Ureter (tissue), 1 donor: Measurements from ENCODE around the gene AMOTL2. TPM values are rescaled to one million over a fixed set of nuclear protein-coding genes. Genes with fewer than 3 reads are reported as not detected.

Experiments used
- DNase-seq: peaks from one replicate; pipeline ENCODE4 v3.0.0-alpha.2; 2020; ENCODE audit warnings: low spot score
- total RNA-seq: library from RNA; stranded (reverse); gene quantifications from one replicate; pipeline ENCODE4 v1.2.4, GENCODE V29; 2023
- donor health status: DM: yes; HTN: yes; CAD: no.

Gene AMOTL2
- total RNA-seq, 1 donor from 2014 or later, result 76.2 TPM

GRCh38 chr3:134378818-134379217 lies 4.6 kb upstream of the AMOTL2 start:
- no peak for DNase-seq

GRCh38 chr3:134378384-134378783 lies 4.1 kb upstream of the AMOTL2 start:
- DNase-seq, result no peak

GRCh38 chr3:134377896-134378295 lies 3.6 kb upstream of the AMOTL2 start:
- DNase-seq, result no peak

GRCh38 chr3:134376786-134377426 lies 2.7 kb upstream of the AMOTL2 start:
- DNase-seq, result no peak

DNA sequence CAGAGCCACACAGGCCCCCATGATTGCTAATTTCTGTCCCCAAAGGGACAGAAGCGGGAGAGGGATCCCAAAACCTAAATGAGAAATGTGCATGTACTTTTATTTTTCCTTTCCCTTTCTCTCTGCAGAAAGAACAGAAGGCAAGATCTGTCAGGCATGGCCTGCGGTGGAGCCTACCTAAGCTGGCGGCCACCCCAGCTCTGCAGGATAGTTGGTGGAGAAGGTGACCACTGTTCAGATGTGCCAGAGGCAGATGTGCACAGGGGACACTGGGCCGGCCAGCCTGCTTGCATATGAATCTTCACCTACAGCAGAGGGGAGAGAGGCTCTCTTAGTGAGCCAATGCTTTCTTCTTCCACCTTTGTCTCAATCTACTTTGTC lies 2.1 kb upstream of the AMOTL2 start:
- DNase-seq, result no peak

DNA sequence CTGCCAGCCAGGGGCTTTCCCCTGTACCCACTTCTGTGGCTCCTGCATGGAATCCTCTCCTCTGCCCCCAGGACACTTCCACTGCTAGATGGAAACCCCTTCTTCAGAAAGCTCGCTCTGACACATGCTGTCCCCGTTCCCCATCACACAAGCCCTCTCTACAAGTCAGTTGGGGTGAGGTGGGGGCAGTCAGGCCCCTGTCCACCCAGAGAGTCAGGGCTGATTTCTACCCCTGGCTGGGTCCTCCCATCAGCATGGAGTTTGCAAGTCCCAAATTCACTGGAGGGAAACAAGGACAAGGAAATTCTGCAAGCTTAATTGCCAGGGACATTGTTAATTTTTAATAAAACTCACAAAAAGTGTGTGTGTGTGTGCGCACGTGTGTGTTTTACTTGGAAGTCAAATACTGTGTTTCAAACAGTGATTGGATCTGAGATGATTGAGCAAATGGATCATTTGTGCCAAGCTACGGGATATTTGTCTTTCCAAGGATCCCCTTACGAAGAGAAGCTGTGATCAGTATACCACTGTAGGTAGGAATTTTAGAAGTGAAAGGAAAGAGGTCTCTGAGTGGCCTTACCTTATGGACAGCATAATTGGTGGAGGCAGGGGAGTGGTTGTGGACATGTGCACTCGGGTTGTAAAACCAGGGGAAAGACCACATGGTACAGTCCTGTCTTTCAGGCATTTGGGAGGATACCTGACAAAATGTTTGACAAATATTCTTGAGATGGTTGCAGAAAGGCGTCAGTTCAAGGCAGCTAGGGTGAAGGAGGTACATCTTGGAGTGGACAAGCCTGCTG lies 1.5 kb upstream of the AMOTL2 start:
- no peak for DNase-seq

GRCh38 chr3:134374791-134375581 lies 739 bp upstream of the AMOTL2 start:
- no peak for DNase-seq

DNA sequence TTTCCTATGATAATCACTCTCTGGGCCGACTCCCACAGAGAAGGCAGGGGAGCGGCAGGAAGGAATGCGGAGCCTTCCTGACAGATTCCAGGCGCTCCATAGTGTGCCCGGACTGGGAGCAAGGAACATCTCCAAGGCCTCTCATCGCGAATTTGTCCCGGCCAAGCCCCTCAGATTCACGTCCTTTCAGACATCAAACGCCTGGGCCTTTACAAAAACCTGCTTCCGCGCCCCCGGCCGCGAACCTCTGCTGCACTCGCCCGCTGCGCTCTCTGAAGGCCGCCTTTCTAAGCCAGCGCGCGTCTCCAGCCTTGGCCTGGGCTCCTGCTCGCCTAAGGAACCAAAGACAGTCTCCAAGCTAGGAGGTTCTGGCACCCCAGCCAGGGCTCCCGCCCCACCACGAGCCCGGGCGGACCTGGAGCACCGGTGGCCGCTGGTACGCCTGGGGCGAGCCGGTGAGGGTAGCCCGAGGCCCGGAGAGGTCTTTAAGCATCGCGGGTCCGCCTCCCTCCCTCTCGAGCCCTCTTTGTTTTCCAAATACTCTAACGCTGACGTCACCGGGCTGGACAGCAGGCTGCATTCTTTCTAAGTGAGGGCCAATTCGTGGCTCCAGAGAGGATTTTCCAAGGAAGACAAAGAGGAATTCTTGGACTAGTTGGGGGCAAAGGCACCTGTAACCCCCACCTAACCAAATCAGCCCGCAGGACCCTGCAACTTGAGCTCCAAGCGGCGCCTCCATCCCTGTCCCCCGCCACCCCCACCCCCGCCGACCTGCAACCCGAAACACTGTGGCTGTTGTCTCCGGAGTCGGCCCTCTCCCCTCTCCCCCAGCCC lies 759 bp downstream of the AMOTL2 start:
- peak; percentile 88 for DNase-seq

- DNase-seq, result no peak
Measured at GRCh38 chr3:134372396-134373270, 1.6 kb downstream of the AMOTL2 start.

DNA sequence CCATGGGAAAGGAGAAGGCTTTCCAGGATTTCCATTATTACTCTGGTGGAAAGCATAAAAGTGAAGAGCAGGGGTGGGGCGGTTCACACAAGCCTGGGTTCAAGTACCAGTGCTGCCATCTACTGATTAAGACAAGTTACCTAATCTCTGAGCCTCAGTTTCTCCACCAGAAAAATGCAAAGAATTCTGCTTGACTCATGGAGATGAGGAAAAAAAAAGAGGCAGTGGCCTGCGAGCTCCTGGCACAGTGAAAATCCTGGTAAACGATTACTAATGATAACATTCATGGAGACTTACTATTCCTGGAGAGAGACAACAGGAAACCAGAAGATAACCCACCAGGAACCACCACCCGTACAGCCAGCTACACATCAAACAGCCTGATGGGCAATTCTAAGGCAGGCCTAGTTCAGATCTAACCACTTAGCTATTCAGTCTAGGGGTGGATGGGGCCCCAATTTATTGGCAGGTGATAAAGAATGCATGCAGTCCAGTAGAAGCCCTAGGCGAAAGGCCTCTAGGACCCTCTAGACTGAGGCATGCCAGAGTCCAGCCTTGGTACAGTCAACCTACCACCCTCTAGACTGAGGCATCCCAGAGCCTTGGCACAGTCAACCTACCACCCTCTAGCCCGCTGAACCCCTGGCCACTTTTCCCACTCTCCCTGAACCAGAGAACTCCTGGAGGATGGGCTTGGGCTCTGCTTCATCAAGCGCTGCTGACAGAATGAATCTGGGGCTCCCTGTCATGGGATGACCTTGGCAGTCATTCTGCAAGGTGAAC lies 2.5 kb downstream of the AMOTL2 start:
- no peak for DNase-seq

- no peak for DNase-seq
Measured at GRCh38 chr3:134370611-134371531, 3.4 kb downstream of the AMOTL2 start.

GRCh38 chr3:134369861-134370596 lies 4.2 kb downstream of the AMOTL2 start:
- no peak for DNase-seq

- DNase-seq, result no peak
Measured at GRCh38 chr3:134369231-134369741, 5.0 kb downstream of the AMOTL2 start.

DNA sequence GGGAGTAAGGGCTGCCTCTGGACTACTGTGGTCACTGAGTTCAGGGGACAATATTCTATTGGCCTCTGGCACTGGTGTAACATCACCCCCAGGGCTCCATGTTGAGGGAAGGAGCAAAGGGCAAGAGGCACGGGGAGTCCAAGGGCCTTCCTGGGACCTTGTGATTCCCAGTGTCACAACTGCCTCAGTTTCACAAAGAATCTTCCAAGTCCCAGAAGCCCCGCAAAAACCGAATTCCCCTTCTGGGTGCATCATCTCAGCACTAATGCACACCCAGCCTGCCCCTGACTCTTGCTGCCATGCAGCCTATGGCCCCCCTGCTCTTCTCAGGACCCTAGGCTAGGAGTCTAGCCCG lies 5.5 kb downstream of the AMOTL2 start:
- DNase-seq, result no peak

DNA sequence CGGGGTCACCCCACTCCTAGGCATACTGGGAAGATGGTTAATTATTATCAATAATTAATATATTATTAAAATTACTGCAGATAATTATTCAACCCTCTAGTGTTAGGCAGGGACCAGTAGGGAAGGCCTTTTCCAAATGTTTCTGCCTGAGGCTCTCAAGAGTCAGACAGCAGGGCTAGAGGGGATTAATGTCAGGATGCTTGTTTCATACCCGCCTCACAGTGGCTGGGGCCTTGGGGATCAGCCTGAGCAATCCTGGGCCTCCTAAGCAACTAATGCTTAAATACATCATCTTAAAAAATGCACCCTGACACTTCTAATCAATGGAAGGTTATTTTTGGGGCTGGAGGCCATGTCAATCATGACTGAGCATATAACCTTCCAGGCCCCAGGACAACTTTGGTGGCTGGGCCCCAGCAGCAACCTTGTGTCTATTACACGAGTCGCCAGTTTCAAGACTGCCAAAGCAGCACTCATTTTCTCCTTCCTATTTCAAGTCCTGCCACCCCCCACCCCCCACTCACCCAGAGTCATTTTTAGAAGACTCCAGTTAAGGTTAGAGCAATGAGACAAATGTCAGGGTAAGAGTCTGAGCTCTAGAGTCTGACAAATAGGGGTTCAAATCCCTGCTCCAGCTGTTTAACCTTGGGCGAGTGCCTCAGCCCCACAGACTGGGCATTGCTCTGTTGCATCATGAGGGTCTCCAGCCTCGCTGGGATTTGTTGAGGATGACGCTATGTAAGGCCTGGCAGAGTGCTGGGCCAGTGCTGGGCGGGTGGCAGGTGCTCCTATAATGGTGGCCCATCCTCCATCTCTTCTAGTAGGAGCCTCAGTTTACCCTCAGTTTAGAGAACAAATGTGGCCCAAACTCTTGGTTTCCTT lies 6.1 kb downstream of the AMOTL2 start:
- DNase-seq, result no peak

DNA sequence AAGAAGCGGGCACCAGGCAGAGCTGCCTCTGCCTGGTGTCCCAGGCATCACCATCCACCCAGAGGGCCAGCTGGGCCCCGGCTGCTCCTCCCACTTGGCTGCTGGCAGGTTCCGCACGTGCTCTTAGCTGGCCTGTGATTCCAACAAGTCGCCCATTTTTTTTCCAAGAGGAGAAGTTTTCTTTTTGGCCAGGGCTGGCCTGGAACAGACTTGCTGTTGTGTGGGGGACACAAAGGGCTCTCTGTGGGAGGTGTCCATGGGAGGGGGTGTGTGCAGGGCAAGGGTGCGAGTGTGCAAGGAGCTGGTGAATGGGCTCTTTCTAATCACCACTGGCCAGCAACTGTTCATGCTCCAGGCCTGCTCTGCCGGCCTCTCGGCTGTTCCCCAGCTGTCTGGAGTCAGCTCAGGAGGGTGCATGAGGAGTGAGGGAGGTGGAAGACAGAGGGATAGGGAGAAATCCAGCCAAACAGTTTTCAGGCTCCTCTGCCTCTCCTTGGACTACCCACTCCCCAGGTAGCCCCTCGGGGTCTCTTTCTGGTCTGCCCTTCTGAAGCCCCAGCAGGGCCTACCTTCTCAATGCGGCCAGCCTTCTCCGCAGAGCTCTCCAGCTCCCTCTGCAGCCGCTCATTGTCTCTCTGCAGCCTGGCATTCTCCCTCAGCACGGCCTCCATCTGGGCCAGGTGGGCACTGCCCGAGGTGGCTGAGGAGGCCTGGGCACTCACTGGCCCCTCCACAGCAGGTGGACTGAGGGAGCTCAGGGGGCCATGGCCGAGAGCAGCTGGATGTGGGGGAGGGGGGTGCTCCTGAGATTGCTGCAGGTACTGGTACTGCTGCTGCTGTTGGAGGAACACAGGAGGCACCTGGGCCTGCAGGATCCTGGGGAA lies 7.1 kb downstream of the AMOTL2 start:
- DNase-seq, result no peak
